ENCODE measurements around the gene RAC3.

The RAC3 gene

GRCh38 chr17:82058855-82059249, 27.4 kb downstream of the RAC3 start:
- TF ChIP-seq, protein P1, sequence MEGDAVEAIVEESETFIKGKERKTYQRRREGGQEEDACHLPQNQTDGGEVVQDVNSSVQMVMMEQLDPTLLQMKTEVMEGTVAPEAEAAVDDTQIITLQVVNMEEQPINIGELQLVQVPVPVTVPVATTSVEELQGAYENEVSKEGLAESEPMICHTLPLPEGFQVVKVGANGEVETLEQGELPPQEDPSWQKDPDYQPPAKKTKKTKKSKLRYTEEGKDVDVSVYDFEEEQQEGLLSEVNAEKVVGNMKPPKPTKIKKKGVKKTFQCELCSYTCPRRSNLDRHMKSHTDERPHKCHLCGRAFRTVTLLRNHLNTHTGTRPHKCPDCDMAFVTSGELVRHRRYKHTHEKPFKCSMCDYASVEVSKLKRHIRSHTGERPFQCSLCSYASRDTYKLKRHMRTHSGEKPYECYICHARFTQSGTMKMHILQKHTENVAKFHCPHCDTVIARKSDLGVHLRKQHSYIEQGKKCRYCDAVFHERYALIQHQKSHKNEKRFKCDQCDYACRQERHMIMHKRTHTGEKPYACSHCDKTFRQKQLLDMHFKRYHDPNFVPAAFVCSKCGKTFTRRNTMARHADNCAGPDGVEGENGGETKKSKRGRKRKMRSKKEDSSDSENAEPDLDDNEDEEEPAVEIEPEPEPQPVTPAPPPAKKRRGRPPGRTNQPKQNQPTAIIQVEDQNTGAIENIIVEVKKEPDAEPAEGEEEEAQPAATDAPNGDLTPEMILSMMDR (IDR thresholded peaks at IDR 0.05; ENCODE audit: low read length): no peak
- TF ChIP-seq EZH2 (IDR thresholded peaks at IDR 0.05; ENCODE audit: borderline replicate concordance, low read length): no peak
- Histone ChIP-seq H3K9me3 (ENCODE audit: low read length) (no peaks in the 10 kb centered on the region), H3K4me1 (ENCODE audit: insufficient read depth, low read length, severe bottlenecking) (peaks cover 6% of the 10 kb centered on the region), H4K20me1 (ENCODE audit: insufficient read depth, low read length) (no peaks in the 10 kb centered on the region), H3K27me3 (ENCODE audit: insufficient read depth, low read length) (no peaks in the 10 kb centered on the region), H3K27ac (ENCODE audit: low read depth, low read length, poor library complexity, severe bottlenecking) (no peak overlapping the region), H3K79me2 (ENCODE audit: insufficient read depth, low read length) (no peaks in the 10 kb centered on the region), H3K9me2 (ENCODE audit: low read depth, low read length) (no peaks in the 10 kb centered on the region), H3K36me3 (ENCODE audit: insufficient read depth, low read length) (peaks cover 98% of the 10 kb centered on the region), H3K4me3 (ENCODE audit: low read depth, low read length, poor library complexity, severe bottlenecking) (no peak overlapping the region), H3K4me2 (ENCODE audit: low read length) (no peak overlapping the region), H3F3A (ENCODE audit: insufficient read depth, low read length) (no peaks in the 10 kb centered on the region), H3K9ac (ENCODE audit: low read length) (no peak overlapping the region), H2AFZ (ENCODE audit: low read length) (no peak overlapping the region)

- Histone ChIP-seq H3K36me3 (ENCODE audit: insufficient read depth, low read length) (peaks cover 95% of the 10 kb centered on the region), H3K9ac (ENCODE audit: low read length) (no peak overlapping the region)
Measured at GRCh38 chr17:82059272-82060000, 28.0 kb downstream of the RAC3 start.

GRCh38 chr17:82060001-82060380, 28.5 kb downstream of the RAC3 start:
- Histone ChIP-seq H3K4me2 (ENCODE audit: low read length) (no peak overlapping the region), H3K9me3 (ENCODE audit: low read length) (no peaks in the 10 kb centered on the region), H3K9ac (ENCODE audit: low read length) (no peak overlapping the region), H3K27ac (ENCODE audit: low read depth, low read length, poor library complexity, severe bottlenecking) (no peak overlapping the region), H3K27me3 (ENCODE audit: insufficient read depth, low read length) (no peaks in the 10 kb centered on the region), H3K9me2 (ENCODE audit: low read depth, low read length) (no peaks in the 10 kb centered on the region), H3K4me1 (ENCODE audit: insufficient read depth, low read length, severe bottlenecking) (peaks cover 17% of the 10 kb centered on the region), H3F3A (ENCODE audit: insufficient read depth, low read length) (no peaks in the 10 kb centered on the region), H4K20me1 (ENCODE audit: insufficient read depth, low read length) (no peaks in the 10 kb centered on the region), H3K4me3 (ENCODE audit: low read depth, low read length, poor library complexity, severe bottlenecking) (no peak overlapping the region), H3K79me2 (ENCODE audit: insufficient read depth, low read length) (no peaks in the 10 kb centered on the region), H2AFZ (ENCODE audit: low read length) (no peak overlapping the region), H3K36me3 (ENCODE audit: insufficient read depth, low read length) (peaks cover 89% of the 10 kb centered on the region)
- TF ChIP-seq, protein P1 (IDR thresholded peaks at IDR 0.05; ENCODE audit: low read length): no peak
- no peak for TF ChIP-seq EZH2 (IDR thresholded peaks at IDR 0.05; ENCODE audit: borderline replicate concordance, low read length)

More at GRCh38 chr17:82059272-82060000, 28.0 kb downstream of the RAC3 start:
- no peaks in the 10 kb centered on the region for H3K27me3 ChIP-seq (ENCODE audit: insufficient read depth, low read length)
- peaks cover 11% of the 10 kb centered on the region for H3K4me1 ChIP-seq (ENCODE audit: insufficient read depth, low read length, severe bottlenecking)
- TF ChIP-seq, protein P1 (IDR thresholded peaks at IDR 0.05; ENCODE audit: low read length): no peak
- no peak for TF ChIP-seq EZH2 (IDR thresholded peaks at IDR 0.05; ENCODE audit: borderline replicate concordance, low read length)
- H3K79me2 ChIP-seq (ENCODE audit: insufficient read depth, low read length): no peaks in the 10 kb centered on the region
- H3K4me2 ChIP-seq (ENCODE audit: low read length): no peak overlapping the region
- no peaks in the 10 kb centered on the region for H3K9me2 ChIP-seq (ENCODE audit: low read depth, low read length)
- H4K20me1 ChIP-seq (ENCODE audit: insufficient read depth, low read length): no peaks in the 10 kb centered on the region
- H3F3A ChIP-seq (ENCODE audit: insufficient read depth, low read length): no peaks in the 10 kb centered on the region
- H3K27ac ChIP-seq (ENCODE audit: low read depth, low read length, poor library complexity, severe bottlenecking): no peak overlapping the region
- no peaks in the 10 kb centered on the region for H3K9me3 ChIP-seq (ENCODE audit: low read length)
- no peak overlapping the region for H2AFZ ChIP-seq (ENCODE audit: low read length)
- H3K4me3 ChIP-seq (ENCODE audit: low read depth, low read length, poor library complexity, severe bottlenecking): no peak overlapping the region

Data from OCI-LY1 (cell line).